HG03520 (cell line): ENCODE measurements around the gene JUND.

Experiments used
- ATAC-seq: cut with Tn5 transposase; IDR thresholded peaks from one replicate; pipeline ENCODE4 v1.9.1; 2021; ENCODE audit warnings: mild to moderate bottlenecking, moderate library complexity; ENCODE audit not compliant: unreplicated experiment

JUND gene

GRCh38 chr19:18291019-18291524, 9.7 kb upstream of the JUND start:
- ATAC-seq: peak; percentile 19

GRCh38 chr19:18290302-18291018, 9.0 kb upstream of the JUND start:
- no peak for ATAC-seq

DNA sequence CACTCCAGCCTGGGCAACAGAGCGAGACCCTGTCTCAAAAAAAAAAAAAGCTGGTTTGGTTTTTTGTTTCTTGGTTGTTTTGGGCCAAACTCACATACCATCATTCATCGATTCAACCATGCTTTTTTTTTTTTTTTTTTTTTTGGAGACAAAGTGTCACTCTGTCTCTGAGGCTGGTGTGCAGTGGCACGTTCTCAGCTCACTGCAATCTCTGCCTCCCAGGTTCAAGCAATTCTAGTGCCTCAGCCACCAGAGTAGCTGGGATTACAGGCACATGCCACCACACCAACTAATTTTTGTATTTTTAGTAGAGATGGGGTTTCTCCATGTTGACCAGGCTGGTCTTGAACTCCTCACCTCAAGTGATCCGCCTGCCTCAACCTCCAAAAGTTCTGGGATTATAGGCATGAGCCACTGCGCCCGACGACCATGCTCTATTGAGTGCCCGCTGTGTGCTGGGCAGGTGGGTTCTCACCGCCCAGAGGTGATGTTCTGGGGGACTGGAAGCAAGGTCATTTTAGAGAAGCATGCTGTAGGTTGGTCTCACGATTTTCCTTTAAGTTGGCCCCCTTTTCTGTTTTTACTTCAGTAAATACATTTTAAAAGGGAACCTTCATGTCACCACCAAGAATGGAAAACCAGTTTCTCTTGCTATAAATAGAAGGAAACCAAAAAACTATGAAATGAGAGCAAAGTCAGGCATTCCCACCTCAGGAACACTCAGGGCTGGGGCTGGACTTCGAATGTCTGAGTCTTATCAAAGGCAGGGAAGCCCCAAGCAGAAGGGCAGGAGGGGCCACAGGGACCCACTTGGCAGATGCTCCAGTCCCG, 8.3 kb upstream of the JUND start:
- no peak for ATAC-seq

- no peak for ATAC-seq
Measured at GRCh38 chr19:18287836-18288772, 6.7 kb upstream of the JUND start.

- no peak for ATAC-seq
Measured at GRCh38 chr19:18286973-18287635, 5.7 kb upstream of the JUND start.

DNA sequence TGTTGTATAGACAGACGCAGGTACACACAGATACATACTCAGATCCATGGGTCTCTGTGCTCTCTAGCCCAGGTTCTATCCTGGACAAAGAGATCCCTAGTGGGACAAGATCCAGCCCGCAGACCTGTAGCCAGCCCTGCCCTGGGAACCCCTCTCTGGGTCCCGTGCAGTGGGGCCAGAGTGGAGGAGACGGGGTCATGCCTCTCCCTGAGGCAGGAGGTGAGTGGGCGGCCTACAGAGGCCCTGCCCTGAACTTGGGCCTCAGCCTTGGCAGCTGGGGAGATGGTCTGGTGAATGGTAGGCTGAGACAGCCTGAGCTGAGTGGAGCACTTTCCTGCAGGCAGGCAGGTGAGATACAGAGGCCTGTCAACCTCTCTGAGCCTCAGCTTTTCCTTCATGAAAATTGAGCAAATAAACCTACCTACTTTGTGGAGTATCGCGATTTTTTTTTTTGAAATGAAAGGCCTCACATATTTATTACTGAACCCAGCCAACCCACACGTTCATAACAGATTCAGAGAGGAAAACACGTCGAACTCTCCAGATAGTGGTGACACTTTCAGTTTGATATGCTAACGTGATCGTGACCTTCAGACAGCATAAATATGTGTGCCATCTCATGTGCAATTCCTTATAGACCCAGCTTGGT, 3.4 kb upstream of the JUND start:
- ATAC-seq: no peak

GRCh38 chr19:18283338-18283737, 1.9 kb upstream of the JUND start:
- ATAC-seq: no peak

- no peak for ATAC-seq
Measured at GRCh38 chr19:18282788-18283141, 1.3 kb upstream of the JUND start.

DNA sequence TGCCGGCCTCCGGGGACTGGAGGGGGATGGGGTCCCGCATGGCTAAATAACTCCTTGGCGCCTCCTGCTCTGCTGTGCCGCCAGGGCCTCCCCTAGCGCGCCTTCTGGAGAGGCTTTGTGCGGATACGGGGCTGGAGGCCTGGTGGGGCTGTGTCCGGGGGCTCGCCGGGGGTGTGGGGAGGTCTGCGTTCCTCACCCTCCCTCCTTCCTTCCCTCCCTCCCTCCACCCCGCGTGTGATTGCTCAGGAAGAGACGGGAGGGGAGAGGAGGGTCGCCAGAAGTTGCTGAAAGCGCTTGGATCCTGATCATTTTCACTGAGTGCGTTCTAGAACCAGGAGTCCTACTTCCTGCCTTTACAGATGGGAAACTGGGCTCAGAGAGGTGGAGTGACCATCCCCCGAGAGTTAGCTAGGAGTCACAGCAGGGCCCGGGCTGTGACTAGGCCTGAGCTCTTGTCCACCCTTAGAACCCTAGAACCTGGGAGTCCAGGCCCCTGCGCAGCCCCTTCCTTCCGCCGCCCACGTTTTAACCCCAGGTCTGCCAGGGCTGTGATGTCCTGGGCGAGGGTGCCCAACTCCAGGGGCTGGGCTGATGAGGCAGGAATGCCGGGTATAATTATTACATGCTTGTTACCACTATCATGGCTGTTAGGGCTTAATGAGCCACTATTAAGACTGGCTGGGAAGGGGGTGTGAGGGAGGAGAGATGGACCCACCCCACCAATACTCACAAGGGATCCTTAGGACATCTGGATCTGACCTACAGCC, 782 bp upstream of the JUND start:
- ATAC-seq: no peak

DNA sequence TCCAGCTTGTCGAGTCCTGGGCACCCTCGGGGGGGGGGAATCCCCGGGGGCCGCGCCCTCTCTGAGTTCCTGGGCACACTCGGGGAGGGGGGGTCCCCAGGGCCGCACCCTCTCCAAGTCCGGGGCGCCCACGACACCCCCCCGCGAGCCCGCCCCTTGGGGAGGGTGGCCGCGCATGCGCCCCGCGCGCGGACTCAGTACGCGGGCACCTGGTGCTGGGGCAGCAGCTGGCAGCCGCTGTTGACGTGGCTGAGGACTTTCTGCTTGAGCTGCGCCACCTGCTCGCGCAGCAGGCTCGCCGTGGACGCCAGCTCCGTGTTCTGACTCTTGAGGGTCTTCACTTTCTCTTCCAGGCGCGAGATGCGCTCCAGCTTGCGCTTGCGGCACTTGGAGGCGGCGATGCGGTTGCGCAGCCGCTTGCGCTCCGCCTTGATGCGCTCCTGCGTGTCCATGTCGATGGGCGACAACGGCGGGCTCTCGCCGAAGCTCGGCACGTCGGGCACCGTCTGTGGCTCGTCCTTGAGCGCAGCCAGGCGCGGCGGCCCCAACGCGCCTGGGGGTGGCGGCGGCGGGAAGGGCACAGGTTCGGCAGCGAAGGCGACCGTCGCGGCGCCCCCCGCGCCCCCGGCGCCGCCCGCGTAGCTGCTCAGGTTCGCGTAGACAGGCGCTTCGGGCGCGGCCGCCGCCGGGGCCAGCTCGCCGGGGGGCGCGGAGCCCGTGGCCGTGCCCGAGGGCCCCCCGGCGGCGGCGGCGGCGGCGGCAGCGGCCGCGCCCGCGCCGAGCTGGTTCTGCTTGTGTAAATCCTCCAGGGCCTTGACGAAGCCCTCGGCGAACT, 958 bp downstream of the JUND start:
- peak; percentile 1 for ATAC-seq

DNA sequence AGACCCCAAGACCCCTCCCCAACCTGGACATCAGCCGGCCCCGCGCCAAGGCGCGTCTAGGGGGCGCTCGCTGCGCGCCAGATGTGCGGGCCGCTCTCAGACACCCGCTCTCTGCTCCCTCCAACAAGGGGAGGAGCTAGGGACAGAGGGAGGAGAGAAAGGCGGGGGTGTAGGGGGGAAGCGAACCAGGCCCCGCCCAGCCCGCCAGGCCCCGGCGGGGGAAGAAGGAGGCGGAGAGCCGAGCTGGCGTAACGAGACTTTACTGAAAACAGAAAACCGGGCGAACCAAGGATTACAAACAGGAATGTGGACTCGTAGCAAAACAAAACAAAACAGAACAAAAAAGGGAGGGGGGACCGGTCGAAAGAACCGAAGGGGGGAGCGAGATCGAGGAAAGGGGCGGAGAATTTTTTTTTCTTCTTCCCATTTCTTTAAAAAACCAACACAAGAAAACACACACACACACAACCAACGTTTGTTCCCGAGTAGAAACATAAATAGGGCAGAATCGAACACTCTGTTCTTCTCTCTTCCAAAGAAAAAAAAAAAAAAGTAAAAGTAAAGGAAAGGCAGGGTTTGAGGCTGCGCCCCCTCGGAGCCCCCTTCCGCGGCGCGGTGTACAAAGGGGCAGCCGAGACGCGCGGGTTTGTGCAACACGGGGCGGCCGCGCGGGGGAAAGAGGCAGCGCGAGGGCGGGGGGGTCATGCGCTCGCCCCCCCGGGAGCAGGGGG, 1.7 kb downstream of the JUND start:
- peak; percentile 20 for ATAC-seq

DNA sequence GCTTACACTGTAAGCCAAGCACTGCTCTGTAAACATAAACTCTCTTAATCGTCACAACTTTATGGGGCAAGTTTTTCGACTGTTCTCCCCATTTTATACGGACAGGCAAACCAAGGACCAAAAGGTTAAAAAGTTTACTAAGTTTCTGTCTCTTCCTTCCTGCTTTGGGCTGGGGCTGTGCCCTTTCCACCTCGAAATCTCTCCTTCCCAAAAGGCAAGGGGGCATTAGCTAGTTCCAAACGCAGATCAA, 2.2 kb downstream of the JUND start:
- no peak for ATAC-seq

- no peak for ATAC-seq
Measured at GRCh38 chr19:18278521-18279265, 2.7 kb downstream of the JUND start.

GRCh38 chr19:18274781-18275356, 6.6 kb downstream of the JUND start:
- no peak for ATAC-seq

DNA sequence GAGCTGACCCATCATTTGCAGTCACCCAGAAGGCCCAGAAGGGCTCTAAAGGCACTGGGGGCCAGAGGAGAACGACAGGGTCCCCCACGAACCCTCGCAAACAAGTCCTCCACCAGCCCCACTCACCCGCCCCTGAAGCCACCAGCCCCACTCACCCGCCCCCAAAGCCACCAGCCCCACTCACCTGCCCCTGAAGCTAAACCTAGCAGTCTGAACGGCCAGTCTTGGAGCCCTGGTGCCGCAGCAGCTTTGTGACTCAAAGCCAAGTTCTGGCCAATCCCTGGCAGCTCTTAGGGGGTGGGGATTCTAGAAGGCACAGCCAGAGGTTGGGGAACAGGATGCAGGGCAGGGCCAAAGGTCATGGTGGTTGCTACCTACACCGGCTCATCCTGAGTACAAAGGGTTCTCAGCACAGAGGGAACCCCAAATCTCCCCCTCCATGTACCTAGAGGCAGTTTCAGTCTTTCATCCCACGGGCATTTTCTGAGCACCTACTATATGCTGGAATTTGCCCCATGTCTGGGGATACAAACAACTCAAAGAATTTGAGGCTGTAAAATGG, 7.1 kb downstream of the JUND start, which contains the start of gene IQCN:
IQCN (minus strand) TSS at position 234 of the 562 bp plus-strand sequence. CDS start 4,974 bp downstream, outside the sequence.
- ATAC-seq: no peak

DNA sequence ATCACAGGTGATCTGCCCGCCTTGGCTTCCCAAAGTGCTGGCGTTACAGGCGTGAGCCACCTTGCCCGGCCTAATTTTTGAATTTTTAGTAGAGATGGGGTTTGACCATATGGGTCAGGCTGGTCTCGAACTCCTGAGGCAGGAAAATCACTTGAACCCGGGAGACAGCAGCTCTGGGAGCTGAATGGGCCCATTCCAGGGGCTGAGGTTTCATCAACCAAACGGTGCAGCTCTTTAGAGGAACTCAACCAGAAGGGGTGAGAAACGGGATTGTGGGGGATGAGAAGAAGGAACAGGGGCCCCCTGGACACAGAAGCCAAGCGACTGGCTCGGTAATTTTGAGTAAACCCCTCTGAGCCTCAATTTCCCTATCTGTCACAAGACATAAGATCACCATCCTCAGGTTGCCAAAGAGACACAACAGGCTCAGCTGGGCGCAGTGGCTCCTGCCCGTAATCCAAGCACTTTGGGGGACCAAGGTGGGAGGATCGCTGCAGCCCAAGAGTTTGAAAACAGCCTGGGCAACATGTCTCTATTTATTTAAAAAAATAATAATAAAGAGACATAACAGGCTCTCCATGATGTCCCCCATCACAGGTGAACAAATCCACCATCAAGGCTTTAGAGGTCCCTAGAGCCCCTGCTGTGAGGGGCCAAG, 7.7 kb downstream of the JUND start:
- ATAC-seq: no peak
